Measurements from ENCODE around the gene ASCC1. TPM values are rescaled to one million over a fixed set of nuclear protein-coding genes. Genes with fewer than 3 reads are reported as not detected.

The ASCC1 gene
- total RNA-seq, 3 donors from 2014 or later (not counting 1 experiment from before 2014, with no cell fraction given): 26.0 to 35.2 (median 29.3) TPM

- WGBS (ENCODE audit: insufficient coverage): 94% methylated on average over 7 of the region's 7 CpGs
- H3K36me3 Mint-ChIP-seq: no peaks in the 10 kb centered on the region
- Histone ChIP-seq H3K36me3 (ENCODE audit: control insufficient read depth, insufficient read depth, low read length) (peaks cover 7% of the 10 kb centered on the region), H3K4me3 (ENCODE audit: low read length) (no peak overlapping the region), H3K27me3 (ENCODE audit: control insufficient read depth, insufficient read depth, low read length) (no peaks in the 10 kb centered on the region), H3K4me1 (ENCODE audit: control insufficient read depth, insufficient read depth, low read length) (no peaks in the 10 kb centered on the region), H3K27ac (ENCODE audit: low read length) (no peak overlapping the region), H3K9me3 (ENCODE audit: control insufficient read depth, insufficient read depth, low read length) (no peaks in the 10 kb centered on the region)
- no peak for TF ChIP-seq CTCF (IDR thresholded peaks at IDR 0.05)
- H3K4me3 Mint-ChIP-seq: no peak overlapping the region
- DNase-seq: no peak
- intact Hi-C loops (cut with micrococcal nuclease): no loop called here
- no peaks in the 10 kb centered on the region for H3K27me3 Mint-ChIP-seq (ENCODE audit: low read depth in 2 of 2)
- ATAC-seq: no peak
- H3K4me1 Mint-ChIP-seq: peaks cover 6 to 9% of the 10 kb centered on the region in 2 donors
- no peak overlapping the region for H3K27ac Mint-ChIP-seq
- H3K9me3 Mint-ChIP-seq: no peaks in the 10 kb centered on the region
These were observed 42.3 kb downstream of the ASCC1 start for GRCh38 chr10:72173619-72174296.

- no peaks in the 10 kb centered on the region for H3K4me1 ChIP-seq (ENCODE audit: control insufficient read depth, insufficient read depth, low read length)
- H3K4me3 Mint-ChIP-seq: no peak overlapping the region
- no peak for ATAC-seq
- no peak for DNase-seq
- no peaks in the 10 kb centered on the region for H3K36me3 Mint-ChIP-seq
- H3K27me3 ChIP-seq (ENCODE audit: control insufficient read depth, insufficient read depth, low read length): no peaks in the 10 kb centered on the region
- H3K9me3 Mint-ChIP-seq: no peaks in the 10 kb centered on the region
- no peaks in the 10 kb centered on the region for H3K27me3 Mint-ChIP-seq (ENCODE audit: low read depth in 2 of 2)
- intact Hi-C loops (cut with micrococcal nuclease): no loop called here
- H3K27ac Mint-ChIP-seq: no peak overlapping the region
- WGBS (ENCODE audit: insufficient coverage): 92% methylated on average over 3 of the region's 3 CpGs
- H3K27ac ChIP-seq (ENCODE audit: low read length): no peak overlapping the region
- no peak overlapping the region for H3K4me3 ChIP-seq (ENCODE audit: low read length)
- no peak for TF ChIP-seq CTCF (IDR thresholded peaks at IDR 0.05)
- peaks cover 6% of the 10 kb centered on the region for H3K36me3 ChIP-seq (ENCODE audit: control insufficient read depth, insufficient read depth, low read length)
- no peaks in the 10 kb centered on the region for H3K9me3 ChIP-seq (ENCODE audit: control insufficient read depth, insufficient read depth, low read length)
- peaks cover 6 to 9% of the 10 kb centered on the region in 2 donors for H3K4me1 Mint-ChIP-seq
These were observed 42.8 kb downstream of the ASCC1 start for GRCh38 chr10:72173262-72173618.

GRCh38 chr10:72171175-72171630 is 44.9 kb downstream of the ASCC1 start:
- no peaks in the 10 kb centered on the region for H3K36me3 ChIP-seq (ENCODE audit: control insufficient read depth, insufficient read depth, low read length)
- Mint-ChIP-seq H3K36me3 (no peaks in the 10 kb centered on the region), H3K4me3 (no peak overlapping the region), H3K4me1 (peaks cover 6 to 9% of the 10 kb centered on the region in 2 donors), H3K27ac (peak overlapping the region in 1 of 2 donors; percentile 61), H3K9me3 (no peaks in the 10 kb centered on the region), H3K27me3 (ENCODE audit: low read depth in 2 of 2) (no peaks in the 10 kb centered on the region)
- ATAC-seq (no peak), DNase-seq (no peak)
- intact Hi-C loops (cut with micrococcal nuclease): no loop called here
- no peaks in the 10 kb centered on the region for H3K9me3 ChIP-seq (ENCODE audit: control insufficient read depth, insufficient read depth, low read length)
- no peak for TF ChIP-seq CTCF (IDR thresholded peaks at IDR 0.05)
- H3K27ac ChIP-seq (ENCODE audit: low read length): no peak overlapping the region
- H3K27me3 ChIP-seq (ENCODE audit: control insufficient read depth, insufficient read depth, low read length): no peaks in the 10 kb centered on the region
- WGBS (ENCODE audit: insufficient coverage): 82% methylated on average over 7 of the region's 7 CpGs
- H3K4me1 ChIP-seq (ENCODE audit: control insufficient read depth, insufficient read depth, low read length): no peaks in the 10 kb centered on the region
- no peak overlapping the region for H3K4me3 ChIP-seq (ENCODE audit: low read length)

- no peak for ATAC-seq
- Mint-ChIP-seq H3K27ac (no peak overlapping the region), H3K4me1 (peaks cover 6 to 9% of the 10 kb centered on the region in 2 donors), H3K4me3 (no peak overlapping the region), H3K36me3 (no peaks in the 10 kb centered on the region), H3K9me3 (no peaks in the 10 kb centered on the region), H3K27me3 (ENCODE audit: low read depth in 2 of 2) (no peaks in the 10 kb centered on the region)
- no peak for TF ChIP-seq CTCF (IDR thresholded peaks at IDR 0.05)
- Histone ChIP-seq H3K4me3 (ENCODE audit: low read length) (no peak overlapping the region), H3K4me1 (ENCODE audit: control insufficient read depth, insufficient read depth, low read length) (no peaks in the 10 kb centered on the region), H3K27ac (ENCODE audit: low read length) (no peak overlapping the region), H3K9me3 (ENCODE audit: control insufficient read depth, insufficient read depth, low read length) (no peaks in the 10 kb centered on the region), H3K36me3 (ENCODE audit: control insufficient read depth, insufficient read depth, low read length) (no peaks in the 10 kb centered on the region), H3K27me3 (ENCODE audit: control insufficient read depth, insufficient read depth, low read length) (no peaks in the 10 kb centered on the region)
- WGBS (ENCODE audit: insufficient coverage): no CpG with 5 or more reads among the region's 4 CpGs
- no peak for DNase-seq
- intact Hi-C loops (cut with micrococcal nuclease): no loop called here
These were observed 45.3 kb downstream of the ASCC1 start for GRCh38 chr10:72170733-72171132.

Data from natural killer cell (primary cell).